Right atrium auricular region (tissue), 2 donors: Measurements from ENCODE around the gene SLC66A1. TPM values are rescaled to one million over a fixed set of nuclear protein-coding genes. Genes with fewer than 3 reads are reported as not detected.

Source experiments
- DNase-seq: peaks from one replicate; pipeline ENCODE4 v3.0.0-alpha.2; 2019; ENCODE audit warnings: low spot score
- H3K27ac ChIP-seq, 2 donors: fragments of 200-600 bp; sonication (generic); 1 replicate in 1 of 2; 2 replicates in 1 of 2; pipeline ENCODE4 v1.5.1; 2016 to 2019
- H3K27me3 ChIP-seq, 2 donors: fragments of 200-600 bp; sonication (generic); one replicate each; pipeline versions ENCODE4 v1.5.1 to v1.6.0; 2017 to 2019
- H3K36me3 ChIP-seq: fragments of 200-600 bp; sonication (generic); one replicate; pipeline ENCODE4 v1.5.1; 2016
- H3K4me1 ChIP-seq, 2 donors: fragments of 200-600 bp; sonication (generic); one replicate each; pipeline versions ENCODE4 v1.5.1 to v1.6.0; 2017 to 2019
- H3K4me3 ChIP-seq, 2 donors: fragments of 200-600 bp; sonication (generic); 1 replicate in 1 of 2; 2 replicates in 1 of 2; pipeline ENCODE4 v1.5.1; 2017 to 2019; ENCODE audit warnings: mild to moderate bottlenecking in 1 of 2, moderate library complexity in 1 of 2
- H3K9me3 ChIP-seq, 2 donors: fragments of 200-600 bp; sonication (generic); one replicate each; pipeline ENCODE4 v1.5.1; 2019
- total RNA-seq, 2 donors: library from RNA; depleted of rRNA; stranded (reverse); fragments of >200 nt; gene quantifications; one replicate each; pipeline ENCODE4 v1.1.0, GENCODE V29; 2016
- TF ChIP-seq, protein P1 (sequence below), 2 donors: fragments of 200-600 bp; sonication (generic); IDR thresholded peaks; one replicate each; pipeline ENCODE4 v1.5.1; 2019; ENCODE audit warnings: antibody characterized with exemption in 2 of 2

Gene SLC66A1
- total RNA-seq, 2 donors from 2014 or later = 6.8 to 9.7 TPM

DNA sequence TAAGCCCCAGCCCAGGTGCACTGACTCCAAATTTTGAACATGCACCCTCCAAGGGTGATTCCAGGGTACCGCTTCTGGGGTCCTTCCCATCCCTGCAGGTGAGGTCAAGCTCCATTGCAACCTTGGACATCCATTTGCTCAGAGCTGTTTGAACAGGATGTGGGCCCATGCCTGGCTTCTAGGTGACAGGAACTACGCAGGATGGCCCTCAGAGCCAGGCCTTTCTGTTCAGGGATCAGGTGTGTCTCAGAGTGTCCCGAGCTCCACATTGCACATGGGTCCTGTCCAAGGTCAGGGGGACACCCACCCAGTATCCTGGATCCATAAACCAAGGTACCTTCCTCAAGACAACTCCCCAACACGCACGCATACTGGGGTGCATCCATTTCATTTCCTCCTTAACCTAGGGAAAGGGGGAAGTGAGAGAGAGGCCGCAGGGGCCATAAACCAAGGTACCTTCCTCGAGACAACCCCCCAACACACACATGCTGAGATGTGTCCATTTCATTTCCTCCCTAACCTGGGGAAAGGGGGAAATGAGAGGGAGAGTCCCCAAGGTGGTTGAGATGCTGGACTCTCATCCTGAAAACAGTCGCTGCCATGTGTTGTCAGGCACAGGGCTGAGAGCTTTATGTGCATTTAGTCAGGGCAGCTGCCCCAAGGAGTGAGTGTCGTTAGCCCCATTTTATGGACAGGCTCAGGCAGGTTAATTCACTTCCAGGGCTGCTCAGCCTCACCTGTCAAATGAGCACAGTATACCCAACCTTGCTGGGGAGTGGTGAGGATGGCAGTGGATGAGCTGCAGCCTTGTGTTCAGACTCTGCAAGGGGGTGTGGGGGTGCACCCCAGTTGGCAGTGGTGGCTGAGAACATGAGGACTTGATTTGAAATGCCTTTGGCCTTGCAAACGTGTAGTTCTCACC is 2.1 kb downstream of the SLC66A1 start:
- Histone ChIP-seq H3K9me3 (no peaks in the 10 kb centered on the region), H3K27me3 (no peaks in the 10 kb centered on the region), H3K4me3 (no peak overlapping the region), H3K36me3 (peaks cover 5% of the 10 kb centered on the region), H3K27ac (no peak overlapping the region), H3K4me1 (peaks cover 0 to 38% of the 10 kb centered on the region in 2 donors)
- no peak for DNase-seq
- TF ChIP-seq, protein P1, sequence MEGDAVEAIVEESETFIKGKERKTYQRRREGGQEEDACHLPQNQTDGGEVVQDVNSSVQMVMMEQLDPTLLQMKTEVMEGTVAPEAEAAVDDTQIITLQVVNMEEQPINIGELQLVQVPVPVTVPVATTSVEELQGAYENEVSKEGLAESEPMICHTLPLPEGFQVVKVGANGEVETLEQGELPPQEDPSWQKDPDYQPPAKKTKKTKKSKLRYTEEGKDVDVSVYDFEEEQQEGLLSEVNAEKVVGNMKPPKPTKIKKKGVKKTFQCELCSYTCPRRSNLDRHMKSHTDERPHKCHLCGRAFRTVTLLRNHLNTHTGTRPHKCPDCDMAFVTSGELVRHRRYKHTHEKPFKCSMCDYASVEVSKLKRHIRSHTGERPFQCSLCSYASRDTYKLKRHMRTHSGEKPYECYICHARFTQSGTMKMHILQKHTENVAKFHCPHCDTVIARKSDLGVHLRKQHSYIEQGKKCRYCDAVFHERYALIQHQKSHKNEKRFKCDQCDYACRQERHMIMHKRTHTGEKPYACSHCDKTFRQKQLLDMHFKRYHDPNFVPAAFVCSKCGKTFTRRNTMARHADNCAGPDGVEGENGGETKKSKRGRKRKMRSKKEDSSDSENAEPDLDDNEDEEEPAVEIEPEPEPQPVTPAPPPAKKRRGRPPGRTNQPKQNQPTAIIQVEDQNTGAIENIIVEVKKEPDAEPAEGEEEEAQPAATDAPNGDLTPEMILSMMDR (IDR thresholded peaks at IDR 0.05) = no peak

DNA sequence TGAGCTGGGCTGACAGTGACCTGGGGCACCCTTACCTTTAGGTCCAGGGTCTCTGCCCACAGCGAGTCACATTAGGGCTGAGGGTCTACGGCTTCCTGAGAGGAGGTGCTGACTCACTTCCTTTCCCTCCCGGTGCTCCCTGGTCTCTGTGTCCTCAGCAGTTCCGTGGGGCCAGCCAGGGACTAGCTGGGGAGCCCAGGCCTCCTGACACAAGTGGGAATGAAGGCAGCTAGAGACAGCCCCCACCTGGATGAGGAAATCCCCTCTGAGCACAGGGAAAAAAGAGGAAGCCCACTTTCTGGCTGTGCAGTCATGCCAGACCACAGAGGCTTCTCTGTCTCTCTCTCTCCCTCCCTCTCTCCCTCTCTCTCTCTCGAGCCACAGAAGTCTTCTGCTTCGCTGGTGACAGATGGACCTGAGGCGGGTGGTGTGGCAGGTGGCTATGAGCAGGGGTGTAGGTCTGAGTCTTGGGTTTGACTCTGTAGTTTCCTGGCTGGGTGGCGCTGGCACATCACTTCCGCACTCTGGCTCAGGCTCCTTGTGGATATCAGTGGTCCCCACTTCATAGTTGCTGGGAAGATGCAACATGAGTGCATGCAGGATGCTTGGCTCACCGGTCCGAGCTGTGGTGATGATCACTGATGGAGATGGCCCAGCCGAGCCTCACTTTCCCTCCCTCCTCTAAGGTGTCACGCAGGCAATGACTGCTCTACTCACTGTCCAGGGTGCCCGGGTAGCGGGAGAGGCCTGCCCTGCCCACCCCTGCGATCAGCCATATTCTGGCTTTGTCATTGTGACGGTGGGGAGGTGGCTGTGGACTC is 3.5 kb downstream of the SLC66A1 start:
- Histone ChIP-seq H3K36me3 (peaks cover 5% of the 10 kb centered on the region), H3K4me1 (peaks cover 0 to 32% of the 10 kb centered on the region in 2 donors), H3K4me3 (no peak overlapping the region), H3K9me3 (no peaks in the 10 kb centered on the region), H3K27ac (no peak overlapping the region), H3K27me3 (no peaks in the 10 kb centered on the region)
- DNase-seq = no peak
- TF ChIP-seq, protein P1 (IDR thresholded peaks at IDR 0.05) = no peak

DNA sequence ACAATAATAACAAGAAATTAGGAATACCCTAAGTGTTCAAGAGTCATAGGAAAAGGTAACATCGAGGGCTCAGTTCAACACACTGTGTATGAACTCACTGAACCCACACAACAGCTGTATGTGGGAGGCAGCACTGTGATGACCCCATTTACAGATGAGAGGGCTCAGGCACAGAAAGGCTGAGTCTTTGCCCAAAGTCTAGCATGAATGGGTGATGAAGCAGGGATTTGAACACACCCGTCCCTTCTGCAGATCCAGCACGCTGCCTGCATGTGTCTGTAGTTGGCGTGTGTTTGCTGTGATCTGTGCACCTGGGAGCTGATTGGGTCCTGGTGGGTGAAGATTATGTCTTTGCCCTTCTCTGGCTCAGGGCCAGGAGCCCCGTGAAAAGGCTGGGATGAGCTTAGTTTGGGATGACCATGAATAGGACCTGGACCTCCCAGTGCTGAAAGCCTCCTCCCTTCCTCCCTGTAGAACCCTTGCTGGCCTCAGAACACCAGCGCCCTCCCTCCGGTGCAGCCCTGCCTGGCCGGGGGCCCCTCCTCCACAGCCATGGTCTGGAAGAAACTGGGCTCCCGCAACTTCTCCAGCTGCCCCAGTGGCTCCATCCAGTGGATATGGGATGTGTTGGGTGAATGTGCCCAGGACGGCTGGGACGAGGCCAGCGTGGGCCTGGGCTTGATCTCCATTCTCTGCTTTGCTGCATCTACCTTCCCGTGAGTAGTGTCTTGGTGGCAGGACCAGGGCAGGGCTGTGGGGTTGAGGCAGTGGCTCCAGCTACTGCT is 5.2 kb downstream of the SLC66A1 start:
- TF ChIP-seq, protein P1 (IDR thresholded peaks at IDR 0.05) = no peak
- Histone ChIP-seq H3K36me3 (peaks cover 5% of the 10 kb centered on the region), H3K9me3 (no peaks in the 10 kb centered on the region), H3K27me3 (no peaks in the 10 kb centered on the region), H3K27ac (no peak overlapping the region), H3K4me3 (no peak overlapping the region), H3K4me1 (peaks cover 0 to 21% of the 10 kb centered on the region in 2 donors)
- no peak for DNase-seq

DNA sequence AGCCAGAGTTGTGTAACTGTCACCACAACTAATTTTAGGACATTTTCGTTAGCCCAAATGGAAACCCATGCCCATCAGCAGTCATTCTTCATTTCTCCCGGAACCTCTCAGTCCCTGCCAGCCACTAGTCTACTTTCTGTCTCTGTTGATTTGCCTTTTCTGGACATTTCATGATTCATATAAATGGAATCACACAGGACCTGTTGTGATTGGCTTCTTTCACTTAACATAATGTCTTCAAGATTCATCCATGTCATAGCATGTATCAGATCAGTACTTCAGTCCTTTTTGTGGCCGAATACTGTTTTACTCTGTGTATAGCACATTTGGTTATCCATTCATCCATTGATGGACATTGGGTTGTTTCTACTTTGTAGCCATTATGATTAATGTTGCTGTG is 7.1 kb downstream of the SLC66A1 start:
- TF ChIP-seq, protein P1 (IDR thresholded peaks at IDR 0.05) = no peak
- Histone ChIP-seq H3K4me1 (peaks cover 0 to 8% of the 10 kb centered on the region in 2 donors), H3K27ac (no peak overlapping the region), H3K4me3 (no peak overlapping the region), H3K36me3 (peaks cover 7% of the 10 kb centered on the region), H3K27me3 (no peaks in the 10 kb centered on the region), H3K9me3 (no peaks in the 10 kb centered on the region)
- DNase-seq = no peak

DNA sequence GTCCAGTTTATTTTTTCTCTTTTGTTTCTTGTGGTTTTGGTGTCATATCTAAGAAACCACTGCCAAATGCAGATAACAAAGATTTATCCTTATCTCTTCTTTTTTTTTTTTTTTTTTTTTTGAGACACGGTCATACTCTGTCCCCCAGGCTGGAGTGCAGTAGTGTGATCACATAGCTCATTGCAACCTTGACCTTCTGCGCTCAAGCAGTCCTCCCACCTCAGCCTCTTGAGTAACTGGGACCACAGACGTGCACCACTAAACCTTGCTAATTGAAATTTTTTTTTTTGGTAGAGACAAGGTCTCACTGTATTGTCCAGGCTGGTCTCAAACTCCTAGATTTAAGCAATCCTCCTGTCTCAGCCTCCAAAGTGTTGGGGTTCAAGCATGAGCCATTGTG is 8.9 kb downstream of the SLC66A1 start:
- Histone ChIP-seq H3K9me3 (no peaks in the 10 kb centered on the region), H3K27me3 (no peaks in the 10 kb centered on the region), H3K4me1 (peaks cover 0 to 8% of the 10 kb centered on the region in 2 donors), H3K4me3 (no peak overlapping the region), H3K36me3 (peaks cover 25% of the 10 kb centered on the region), H3K27ac (no peak overlapping the region)
- no peak for DNase-seq
- TF ChIP-seq, protein P1 (IDR thresholded peaks at IDR 0.05) = no peak
